ENCODE measurements around the gene KCNA1. TPM values are rescaled to one million over a fixed set of nuclear protein-coding genes. Genes with fewer than 3 reads are reported as not detected.

KCNA1 gene
- total and polyA plus RNA-seq, 2 donors (not counting 3 experiments of a cell fraction or from before 2014, with no cell fraction given): not detected

DNA sequence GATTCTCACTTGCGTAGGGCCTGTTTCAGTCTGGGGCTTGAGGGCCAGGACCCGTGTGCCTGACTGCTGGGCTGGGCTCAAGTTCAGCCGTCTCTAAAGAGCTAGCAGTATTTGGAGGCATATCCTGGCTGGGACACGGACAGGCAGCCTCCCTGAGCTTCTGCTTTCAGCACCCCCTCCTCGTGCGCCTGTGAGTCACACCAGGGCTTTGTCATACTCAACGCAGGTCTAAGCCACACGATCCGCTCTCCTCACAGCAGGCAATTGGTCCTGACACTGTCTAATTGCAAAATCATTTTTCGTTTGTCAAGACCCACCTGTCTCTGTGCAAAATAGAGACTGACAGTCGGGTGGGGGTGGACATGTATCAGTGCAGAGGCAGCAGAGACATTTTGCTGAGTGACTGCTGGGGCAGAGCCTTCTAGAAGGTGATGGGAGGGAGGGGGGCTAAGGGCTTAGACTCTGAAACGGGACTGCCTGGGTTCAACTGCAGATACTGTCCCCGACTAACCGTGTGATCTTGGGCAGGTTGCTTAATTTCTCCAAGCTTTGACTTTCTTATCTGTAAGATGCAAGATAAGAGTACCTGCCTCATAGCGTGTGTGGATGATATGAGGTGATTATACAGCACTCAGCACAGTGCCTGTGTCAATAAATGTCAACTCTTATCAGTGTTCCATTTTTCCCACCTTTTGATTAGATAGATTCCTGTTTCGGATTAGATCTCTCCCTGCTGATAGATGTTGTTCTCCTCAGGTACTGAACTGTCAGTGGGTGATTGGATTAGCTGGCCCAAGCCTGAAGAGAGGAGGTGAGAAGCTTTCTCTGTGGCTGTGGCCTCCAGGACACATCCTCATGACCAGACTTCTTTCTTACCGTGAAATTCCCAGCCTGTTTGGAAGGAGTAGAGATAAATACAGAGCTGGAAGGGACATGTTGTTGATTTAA is 53.1 kb downstream of the KCNA1 start:
- H4K20me1 ChIP-seq (replicated peaks; ENCODE audit: control insufficient read depth, extremely low read depth, insufficient read depth, low read length): no peaks in the 10 kb centered on the region
- dilution Hi-C loops (cut with MboI; ENCODE audit: extremely low pct_ligation_motif_present, low sequenced_read_pairs): no loop called here
- FAIRE-seq (no peak), DNase-seq (ENCODE audit: low read depth, low spot score) (no peak)
- H3K4me3 ChIP-seq (replicated peaks in 1 of 3; ENCODE audit: insufficient read depth in 1 of 3, low read depth in 1 of 3, low read length in 3 of 3): no peak overlapping the region
- no peaks in the 10 kb centered on the region for H3K9me3 ChIP-seq (replicated peaks; ENCODE audit: control insufficient read depth, insufficient read depth, low read length)
- intact Hi-C loops (cut with micrococcal nuclease): no loop called here
- H3K9ac ChIP-seq (replicated peaks; ENCODE audit: extremely low read depth, insufficient read depth, low read length): no peak overlapping the region
- H3K27me3 ChIP-seq (ENCODE audit: control insufficient read depth in 2 of 2, insufficient read depth in 2 of 2, low read length in 2 of 2): no peaks in the 10 kb centered on the region
- ChIA-PET CTCF (no interaction called here), POLR2A (no interaction called here)
- H3K27ac ChIP-seq (ENCODE audit: insufficient read depth, low read depth, low read length): no peak overlapping the region
- no TSS peak for BruUV-seq (replicated peaks)
- TF ChIP-seq EZH2 (IDR thresholded peaks at IDR 0.05; ENCODE audit: borderline replicate concordance, low read depth, low read length, severe bottlenecking) (no peak), JUN (IDR thresholded peaks at IDR 0.05; ENCODE audit: borderline replicate concordance, insufficient read depth, insufficient read length, low read depth) (no peak), FOS (IDR thresholded peaks at IDR 0.05; ENCODE audit: borderline replicate concordance, insufficient read depth, low read length) (no peak), POLR2AphosphoS5 (IDR thresholded peaks at IDR 0.05; ENCODE audit: insufficient read depth, low read depth, low read length) (no peak), POLR2A (IDR thresholded peaks at IDR 0.05; ENCODE audit: low read depth, low read length) (no peak), MYC (IDR thresholded peaks at IDR 0.05; ENCODE audit: low read depth, low read length) (no peak), GATA2 (IDR thresholded peaks at IDR 0.05; ENCODE audit: insufficient read depth, insufficient read length, low read depth, low read length) (no peak)
- TF ChIP-seq, protein P1, sequence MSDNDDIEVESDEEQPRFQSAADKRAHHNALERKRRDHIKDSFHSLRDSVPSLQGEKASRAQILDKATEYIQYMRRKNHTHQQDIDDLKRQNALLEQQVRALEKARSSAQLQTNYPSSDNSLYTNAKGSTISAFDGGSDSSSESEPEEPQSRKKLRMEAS (IDR thresholded peaks at IDR 0.05; ENCODE audit: insufficient read depth, insufficient read length): no peak
- TF ChIP-seq, protein P2, sequence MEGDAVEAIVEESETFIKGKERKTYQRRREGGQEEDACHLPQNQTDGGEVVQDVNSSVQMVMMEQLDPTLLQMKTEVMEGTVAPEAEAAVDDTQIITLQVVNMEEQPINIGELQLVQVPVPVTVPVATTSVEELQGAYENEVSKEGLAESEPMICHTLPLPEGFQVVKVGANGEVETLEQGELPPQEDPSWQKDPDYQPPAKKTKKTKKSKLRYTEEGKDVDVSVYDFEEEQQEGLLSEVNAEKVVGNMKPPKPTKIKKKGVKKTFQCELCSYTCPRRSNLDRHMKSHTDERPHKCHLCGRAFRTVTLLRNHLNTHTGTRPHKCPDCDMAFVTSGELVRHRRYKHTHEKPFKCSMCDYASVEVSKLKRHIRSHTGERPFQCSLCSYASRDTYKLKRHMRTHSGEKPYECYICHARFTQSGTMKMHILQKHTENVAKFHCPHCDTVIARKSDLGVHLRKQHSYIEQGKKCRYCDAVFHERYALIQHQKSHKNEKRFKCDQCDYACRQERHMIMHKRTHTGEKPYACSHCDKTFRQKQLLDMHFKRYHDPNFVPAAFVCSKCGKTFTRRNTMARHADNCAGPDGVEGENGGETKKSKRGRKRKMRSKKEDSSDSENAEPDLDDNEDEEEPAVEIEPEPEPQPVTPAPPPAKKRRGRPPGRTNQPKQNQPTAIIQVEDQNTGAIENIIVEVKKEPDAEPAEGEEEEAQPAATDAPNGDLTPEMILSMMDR (IDR thresholded peaks at IDR 0.05; ENCODE audit: extremely low read depth in 1 of 2, insufficient read depth in 1 of 2, low read depth in 1 of 2, low read length in 2 of 2): no peak
- H3K36me3 ChIP-seq (ENCODE audit: control insufficient read depth in 2 of 2, extremely low read depth in 1 of 2, insufficient read depth in 2 of 2, low read length in 2 of 2): no peaks in the 10 kb centered on the region
- no peaks in the 10 kb centered on the region for H3K79me2 ChIP-seq (ENCODE audit: control insufficient read depth, insufficient read depth, low read length)
- H3K9me1 ChIP-seq (replicated peaks; ENCODE audit: control insufficient read depth, extremely low read depth, insufficient read depth, low read length): no peaks in the 10 kb centered on the region
- H2AFZ ChIP-seq (ENCODE audit: low read depth, low read length): no peak overlapping the region
- H3K4me2 ChIP-seq (ENCODE audit: insufficient read depth, low read length): no peak overlapping the region
- H3K4me1 ChIP-seq (ENCODE audit: control insufficient read depth, extremely low read depth, insufficient read depth, low read length): no peaks in the 10 kb centered on the region

Other genes starting within 250 kb of the KCNA1 start
- 0.09 TPM in 1 of 2 replicates, not detected in the other for gene GALNT8, start 189.5 kb upstream of the KCNA1 start, total RNA-seq
- gene GALNT8, start 189.5 kb upstream of the KCNA1 start, polyA plus RNA-seq: 0.03 TPM in 2 replicates
- gene KCNA5, start 134.0 kb downstream of the KCNA1 start, total RNA-seq: not detected in 2 replicates
- gene KCNA5, start 134.0 kb downstream of the KCNA1 start, polyA plus RNA-seq: not detected in 2 replicates